IPS-20b (cell line): ENCODE data around the gene KIF14.

Experiments used
- H3K27ac ChIP-seq: one replicate; pipeline ENCODE4 v1.5.1; 2013; ENCODE audit warnings: low read length
- H3K27me3 ChIP-seq: 2 replicates; pipeline ENCODE4 v1.6.1; 2013; ENCODE audit warnings: mild to moderate bottlenecking, low read length, inconsistent platforms; ENCODE audit not compliant: insufficient read depth
- H3K36me3 ChIP-seq: 2 replicates; pipeline ENCODE4 v1.6.1; 2013; ENCODE audit warnings: low read depth, mild to moderate bottlenecking, inconsistent platforms, low read length, moderate library complexity; ENCODE audit not compliant: insufficient read depth
- H3K4me1 ChIP-seq: 2 replicates; pipeline ENCODE4 v1.6.1; 2013; ENCODE audit warnings: mild to moderate bottlenecking, control low read depth, inconsistent platforms, low read length, moderate library complexity; ENCODE audit not compliant: insufficient read depth
- H3K4me3 ChIP-seq: 2 replicates; pipeline ENCODE4 v1.5.1; 2013; ENCODE audit warnings: mild to moderate bottlenecking, low read length, inconsistent platforms
- H3K9ac ChIP-seq: 2 replicates; pipeline ENCODE4 v1.6.1; 2013; ENCODE audit warnings: low read depth, mild to moderate bottlenecking, inconsistent platforms, low read length, moderate library complexity
- H3K9me3 ChIP-seq: 2 replicates; pipeline ENCODE4 v1.6.1; 2013; ENCODE audit warnings: mild to moderate bottlenecking, low read depth, low read length, inconsistent platforms; ENCODE audit not compliant: insufficient read depth

The KIF14 gene

DNA sequence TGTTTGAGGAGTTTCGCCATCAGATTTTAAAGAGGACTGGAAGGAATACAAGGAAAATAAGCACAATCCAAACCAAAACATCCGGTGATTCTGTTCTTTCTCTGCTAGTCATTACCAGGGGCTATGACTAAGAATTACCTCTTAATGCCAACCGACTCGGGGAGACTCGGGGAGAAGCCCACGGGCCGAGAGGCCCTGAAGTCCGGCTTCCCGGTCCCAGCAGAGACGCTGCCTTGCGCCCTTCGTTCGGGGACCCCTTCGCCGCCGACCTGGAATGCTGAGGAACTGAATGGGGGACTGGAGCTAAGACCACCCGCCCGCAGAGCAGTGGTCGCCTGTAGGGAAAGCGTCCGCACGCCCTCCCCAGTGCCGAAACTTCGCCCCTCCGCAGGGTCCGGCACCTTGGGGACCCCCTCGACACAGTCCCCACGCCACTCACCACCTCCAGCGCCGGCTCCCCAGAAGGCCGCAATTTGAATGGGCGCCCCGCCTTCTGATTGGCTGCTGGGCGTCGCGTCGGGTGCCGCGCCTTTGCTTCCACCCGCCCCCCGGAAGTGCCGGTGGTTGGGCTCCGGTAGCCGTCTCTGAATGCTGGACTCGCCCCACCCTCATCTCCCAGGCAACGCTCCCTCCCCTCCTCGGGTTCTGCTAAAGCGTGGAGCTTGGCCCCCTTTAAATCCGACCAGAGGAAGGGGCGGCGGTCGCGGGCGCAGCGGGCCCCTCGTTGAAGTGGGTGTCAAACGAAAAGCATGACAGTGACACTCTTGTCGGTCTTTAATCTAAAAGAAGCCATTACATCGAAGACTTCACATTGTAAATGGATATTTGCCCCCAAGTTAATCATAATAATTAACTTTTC is at the start of gene KIF14:
Gene KIF14 (minus strand): TSS at position 479 of the 859 bp plus-strand sequence. CDS start 2,028 bp downstream, outside the sequence.
- Histone ChIP-seq H3K27me3 (no peaks in the 10 kb centered on the region), H3K4me3 (peak within 1 kb of the TSS; percentile 77), H3K4me1 (no peaks in the 10 kb centered on the region), H3K27ac (peak within 1 kb of the TSS; percentile 6), H3K9ac (peak within 1 kb of the TSS; percentile 75), H3K36me3 (peaks cover 30% of the 10 kb centered on the region), H3K9me3 (no peaks in the 10 kb centered on the region)

DNA sequence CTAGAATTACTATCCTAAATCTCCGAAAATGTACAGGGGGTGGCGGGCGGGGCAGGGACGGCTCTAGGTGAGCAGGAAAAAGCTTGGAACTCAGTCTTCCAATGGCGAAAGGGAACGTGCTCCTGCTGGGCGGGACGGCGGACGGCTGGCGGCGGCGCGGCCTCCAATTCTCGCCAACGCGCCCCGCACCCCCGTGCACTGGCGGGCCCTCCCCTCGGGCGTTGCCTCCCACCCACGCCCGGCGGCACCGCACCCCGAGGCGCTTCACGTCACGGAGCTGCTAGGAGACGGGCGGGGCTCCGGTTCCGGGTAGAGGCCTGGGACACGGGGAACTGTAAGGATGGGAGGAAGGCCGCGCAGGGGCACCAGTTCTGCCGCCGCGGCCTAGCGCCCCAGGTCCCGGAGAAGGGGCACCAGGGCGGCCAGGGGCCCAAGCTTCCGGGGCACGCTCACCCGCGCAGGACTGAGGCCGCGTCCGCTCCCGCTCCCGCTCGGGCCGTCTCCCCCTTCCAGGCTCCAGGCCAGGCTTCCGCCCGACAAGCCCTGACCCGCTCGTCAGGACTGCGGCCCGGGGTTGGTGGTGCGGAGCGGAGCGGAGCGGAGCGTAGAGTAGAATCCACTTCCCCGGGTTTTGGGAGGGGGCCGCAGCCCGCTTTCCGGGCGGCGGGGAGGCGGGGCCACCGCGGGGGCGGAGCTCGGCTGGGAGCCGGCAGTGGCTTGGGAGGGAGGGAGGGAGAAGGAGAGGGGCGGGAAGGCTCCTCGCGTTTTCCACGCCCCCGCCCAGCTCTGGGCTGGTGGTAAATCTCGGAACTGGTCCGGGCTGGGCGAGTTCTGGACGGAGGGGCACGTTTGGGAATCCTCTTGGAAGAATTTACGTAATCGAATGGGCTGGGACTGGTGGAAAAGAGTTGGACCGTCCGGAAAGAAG is 49.0 kb upstream of the KIF14 start, which contains the start of gene DDX59:
Gene DDX59 (minus strand): TSS at position 594 of the 928 bp plus-strand sequence. CDS start 3,167 bp downstream, outside the sequence.
- peak within 1 kb of the TSS; percentile 81 for H3K4me3 ChIP-seq
- peaks cover 19% of the 10 kb centered on the region for H3K4me1 ChIP-seq
- H3K27ac ChIP-seq, result peak within 1 kb of the TSS; percentile 57
- no peaks in the 10 kb centered on the region for H3K27me3 ChIP-seq
- peak within 1 kb of the TSS; percentile 93 for H3K9ac ChIP-seq
- no peaks in the 10 kb centered on the region for H3K9me3 ChIP-seq
- peaks cover 18% of the 10 kb centered on the region for H3K36me3 ChIP-seq

GRCh38 chr1:200668514-200669313 is 48.2 kb upstream of the KIF14 start:
- H3K9ac ChIP-seq, result peak overlapping the region; percentile 93
- peak overlapping the region; percentile 79 for H3K4me3 ChIP-seq
- H3K27me3 ChIP-seq, result no peaks in the 10 kb centered on the region
- H3K36me3 ChIP-seq, result peaks cover 26% of the 10 kb centered on the region
- no peak overlapping the region for H3K27ac ChIP-seq
- no peaks in the 10 kb centered on the region for H3K9me3 ChIP-seq
- H3K4me1 ChIP-seq, result peaks cover 19% of the 10 kb centered on the region

DNA sequence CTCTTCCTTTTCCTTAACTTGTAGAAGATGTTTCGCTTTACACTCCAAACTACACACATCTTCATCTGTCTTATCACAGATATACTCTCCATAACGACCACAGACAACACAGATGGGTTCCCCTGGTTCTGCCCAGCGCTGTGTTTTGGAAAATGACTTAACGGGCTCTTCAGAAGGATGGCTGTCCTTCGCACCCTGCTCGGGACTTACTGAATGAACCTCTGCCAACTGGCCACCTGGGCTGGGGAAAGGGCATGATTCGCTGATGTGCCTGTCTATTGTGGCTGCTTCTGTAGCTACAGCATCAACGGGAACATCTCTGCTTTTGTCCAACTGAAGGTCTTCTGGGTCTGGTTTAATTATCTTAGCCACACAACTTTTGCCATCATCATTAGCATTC is 45.8 kb upstream of the KIF14 start:
- Histone ChIP-seq H3K4me1 (peaks cover 19% of the 10 kb centered on the region), H3K9me3 (no peaks in the 10 kb centered on the region), H3K36me3 (peaks cover 48% of the 10 kb centered on the region), H3K27ac (peak overlapping the region; percentile 72), H3K4me3 (peak overlapping the region; percentile 40; the same call in 1 of the 2 replicates), H3K27me3 (no peaks in the 10 kb centered on the region), H3K9ac (peak overlapping the region; percentile 9; the same call in 1 of the 2 replicates)

DNA sequence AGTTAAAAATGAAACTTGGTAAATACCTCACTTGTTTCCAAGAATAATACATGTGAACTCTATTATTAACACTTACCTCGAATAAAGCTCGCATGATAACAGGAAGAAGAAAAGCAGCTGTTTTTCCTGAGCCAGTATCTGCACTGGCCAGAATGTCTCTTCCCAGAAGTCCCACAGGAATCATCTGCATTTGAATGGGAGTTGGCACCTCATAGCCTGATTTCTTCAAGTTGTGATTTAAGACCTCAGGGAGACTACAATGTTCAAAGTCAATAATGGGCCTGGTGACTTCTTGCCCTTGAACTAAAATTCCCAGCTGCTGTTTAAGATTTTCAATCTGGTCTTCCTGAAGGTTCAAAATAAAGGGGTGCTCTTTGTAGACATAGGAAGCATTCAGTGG is 45.3 kb upstream of the KIF14 start:
- H3K27me3 ChIP-seq, result no peaks in the 10 kb centered on the region
- peak overlapping the region; percentile 72 for H3K27ac ChIP-seq
- peak overlapping the region; percentile 9; the same call in 1 of the 2 replicates for H3K9ac ChIP-seq
- H3K4me1 ChIP-seq, result peaks cover 19% of the 10 kb centered on the region
- H3K4me3 ChIP-seq, result peak overlapping the region; percentile 40; the same call in 1 of the 2 replicates
- peaks cover 49% of the 10 kb centered on the region for H3K36me3 ChIP-seq
- H3K9me3 ChIP-seq, result no peaks in the 10 kb centered on the region

- Histone ChIP-seq H3K27ac (no peak overlapping the region), H3K36me3 (peaks cover 78% of the 10 kb centered on the region), H3K9ac (no peak overlapping the region), H3K4me1 (peaks cover 8% of the 10 kb centered on the region), H3K4me3 (no peak overlapping the region), H3K27me3 (no peaks in the 10 kb centered on the region), H3K9me3 (no peaks in the 10 kb centered on the region)
These were observed 40.2 kb upstream of the KIF14 start for GRCh38 chr1:200660719-200661118.

DNA sequence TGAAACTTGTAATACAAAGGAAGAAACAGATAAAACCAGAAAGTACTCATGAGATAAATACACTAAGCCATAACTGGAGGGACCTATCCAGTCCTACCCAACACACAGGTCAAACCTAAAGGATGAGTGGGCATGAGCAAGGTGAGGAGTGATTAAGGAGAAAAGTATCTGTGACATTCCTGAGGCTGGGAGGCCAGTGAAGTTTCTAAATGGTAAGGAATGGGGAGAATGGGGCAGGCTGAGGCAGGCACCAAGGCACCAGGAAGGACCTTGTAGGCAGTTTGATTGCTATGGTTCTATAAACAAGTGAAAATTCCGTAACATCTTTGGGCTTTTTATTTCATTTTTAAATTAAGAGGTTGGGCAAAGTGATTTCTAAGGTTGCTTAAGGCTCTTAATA is 38.7 kb upstream of the KIF14 start:
- Histone ChIP-seq H3K9me3 (no peaks in the 10 kb centered on the region), H3K27me3 (no peaks in the 10 kb centered on the region), H3K9ac (no peak overlapping the region), H3K4me3 (no peak overlapping the region), H3K36me3 (peaks cover 79% of the 10 kb centered on the region), H3K27ac (no peak overlapping the region), H3K4me1 (peaks cover 6% of the 10 kb centered on the region; the same call in 1 of the 2 replicates)

DNA sequence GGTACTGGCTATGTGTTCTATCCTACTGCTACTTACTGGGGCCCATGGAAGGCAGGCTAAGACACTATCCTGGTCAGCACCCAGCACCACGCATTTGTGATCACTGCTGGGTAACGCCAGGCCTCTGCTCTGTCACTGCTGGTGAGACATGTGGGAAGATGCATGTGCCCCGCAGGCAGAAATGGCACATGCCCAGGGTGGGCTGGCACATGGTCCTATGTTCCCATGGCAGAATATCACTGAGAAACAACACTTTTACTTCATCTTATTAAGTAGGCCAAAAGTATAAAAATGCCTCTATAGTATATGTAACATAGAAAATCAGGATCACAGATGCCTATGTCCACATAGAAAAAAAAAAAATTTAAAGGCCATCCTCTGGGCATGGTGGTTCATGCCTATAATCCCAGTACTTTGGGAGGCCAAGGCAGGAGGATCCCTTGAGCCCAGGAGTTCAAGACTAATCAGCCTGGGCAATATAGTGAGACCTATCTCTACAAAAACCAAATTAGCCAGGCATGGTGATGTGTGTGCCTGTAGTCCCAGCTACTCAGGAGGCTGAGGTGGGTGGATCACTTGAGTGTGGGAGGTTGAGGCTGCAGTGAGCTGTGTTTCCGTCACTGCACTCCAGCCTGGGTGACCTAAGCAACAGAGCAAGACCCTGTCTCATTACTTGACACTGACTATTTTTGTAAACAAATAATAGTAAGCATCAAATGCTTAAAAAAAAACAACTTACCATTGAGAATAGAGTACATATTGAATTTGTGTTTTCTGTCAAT is 37.7 kb upstream of the KIF14 start:
- no peak overlapping the region for H3K9ac ChIP-seq
- H3K27ac ChIP-seq, result no peak overlapping the region
- peaks cover 79% of the 10 kb centered on the region for H3K36me3 ChIP-seq
- no peak overlapping the region for H3K4me3 ChIP-seq
- no peaks in the 10 kb centered on the region for H3K27me3 ChIP-seq
- H3K4me1 ChIP-seq, result peaks cover 6% of the 10 kb centered on the region; the same call in 1 of the 2 replicates
- no peaks in the 10 kb centered on the region for H3K9me3 ChIP-seq

GRCh38 chr1:200654660-200655059 is 34.1 kb upstream of the KIF14 start:
- peaks cover 69% of the 10 kb centered on the region for H3K36me3 ChIP-seq
- H3K27me3 ChIP-seq, result no peaks in the 10 kb centered on the region
- no peak overlapping the region for H3K4me3 ChIP-seq
- H3K27ac ChIP-seq, result no peak overlapping the region
- H3K4me1 ChIP-seq, result peaks cover 3% of the 10 kb centered on the region; the same call in 1 of the 2 replicates
- no peaks in the 10 kb centered on the region for H3K9me3 ChIP-seq
- H3K9ac ChIP-seq, result no peak overlapping the region

GRCh38 chr1:200653022-200653462 is 32.5 kb upstream of the KIF14 start:
- no peaks in the 10 kb centered on the region; the same call in 1 of the 2 replicates for H3K4me1 ChIP-seq
- H3K27ac ChIP-seq, result no peak overlapping the region
- H3K9ac ChIP-seq, result no peak overlapping the region
- H3K27me3 ChIP-seq, result no peaks in the 10 kb centered on the region
- peaks cover 66% of the 10 kb centered on the region for H3K36me3 ChIP-seq
- H3K4me3 ChIP-seq, result no peak overlapping the region
- no peaks in the 10 kb centered on the region for H3K9me3 ChIP-seq
